Activated CD8-positive, alpha-beta memory T cell treated with anti-CD3 and anti-CD28 coated beads, Interleukin-2, amount 50 U/mL, for 4 hours (primary cell): ENCODE results near the gene GIGYF2.

Experiments
- DNase-seq: peaks from one replicate; pipeline ENCODE4 v3.0.0-alpha.2; 2020

The GIGYF2 gene

DNA sequence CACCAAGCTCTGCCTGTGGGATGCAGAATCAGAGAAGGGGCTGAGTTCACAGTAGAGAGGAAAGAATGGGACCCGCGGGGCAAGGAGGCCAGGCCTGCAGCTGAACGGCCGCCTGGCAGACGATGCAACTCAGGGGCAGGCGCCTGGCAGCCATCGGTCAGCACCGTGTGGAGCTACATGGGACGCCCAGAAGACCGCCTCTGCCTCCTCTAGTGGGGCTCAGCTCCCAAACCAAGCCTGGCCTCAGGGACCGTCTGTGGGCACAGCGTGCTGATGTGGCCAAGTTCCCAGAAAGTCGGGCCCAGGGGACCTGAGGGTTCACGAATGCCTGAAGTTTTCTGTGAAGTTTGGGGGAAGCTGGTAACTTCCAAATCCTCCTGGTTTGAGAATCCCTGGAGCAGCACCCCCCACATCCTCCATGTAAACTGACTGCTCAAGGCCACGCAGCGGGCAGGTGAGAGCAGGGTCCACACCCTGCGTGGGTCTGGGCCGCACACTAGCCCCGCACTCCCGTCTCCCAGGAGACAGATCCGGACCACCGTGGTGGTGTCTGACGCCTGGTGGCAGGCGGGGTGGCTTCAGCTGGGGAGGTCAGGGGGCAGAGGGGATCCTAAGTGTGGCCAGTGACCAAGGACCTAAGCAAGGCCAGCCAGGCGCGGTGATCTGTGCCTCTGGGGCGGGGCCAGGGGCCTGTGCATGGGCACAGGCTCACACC is 187.6 kb downstream of the GIGYF2 start:
- DNase-seq: no peak

- DNase-seq: no peak
These were observed 188.3 kb downstream of the GIGYF2 start for GRCh38 chr2:232885264-232885961.

- no peak for DNase-seq
These were observed 189.0 kb downstream of the GIGYF2 start for GRCh38 chr2:232886176-232886575.

- no peak for DNase-seq
These were observed 189.5 kb downstream of the GIGYF2 start for GRCh38 chr2:232886632-232887031.

GRCh38 chr2:232887171-232887850 is 190.2 kb downstream of the GIGYF2 start:
- DNase-seq: no peak

- no peak for DNase-seq
These were observed 191.1 kb downstream of the GIGYF2 start for GRCh38 chr2:232888099-232888836.

- no peak for DNase-seq
These were observed 191.9 kb downstream of the GIGYF2 start for GRCh38 chr2:232888839-232889529.

DNA sequence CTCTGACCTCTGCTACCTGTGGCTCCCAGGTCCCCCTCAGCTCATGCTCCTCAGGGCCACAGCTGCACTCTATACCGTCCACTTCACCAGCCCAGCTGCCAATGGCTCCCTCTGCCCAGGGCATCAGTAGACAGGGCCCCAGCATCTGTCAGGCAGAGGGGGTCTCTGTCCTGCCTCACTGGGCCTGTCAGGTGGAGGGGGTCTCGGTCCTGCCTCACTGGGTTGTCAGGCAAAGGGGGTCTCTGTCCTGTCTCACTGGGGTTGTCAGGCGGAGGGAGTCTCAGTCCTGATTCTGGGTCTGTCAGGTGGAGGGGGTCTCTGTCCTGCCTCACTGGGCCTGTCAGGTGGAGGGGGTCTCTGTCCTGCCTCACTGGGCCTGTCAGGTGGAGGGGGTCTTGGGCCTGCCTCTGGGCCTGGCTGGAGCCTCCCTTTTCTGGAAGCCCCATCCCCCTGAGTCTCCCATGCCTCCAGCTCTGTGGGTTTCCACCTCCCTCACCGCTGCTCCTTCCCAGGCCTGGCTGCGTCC is 192.8 kb downstream of the GIGYF2 start:
- no peak for DNase-seq

DNA sequence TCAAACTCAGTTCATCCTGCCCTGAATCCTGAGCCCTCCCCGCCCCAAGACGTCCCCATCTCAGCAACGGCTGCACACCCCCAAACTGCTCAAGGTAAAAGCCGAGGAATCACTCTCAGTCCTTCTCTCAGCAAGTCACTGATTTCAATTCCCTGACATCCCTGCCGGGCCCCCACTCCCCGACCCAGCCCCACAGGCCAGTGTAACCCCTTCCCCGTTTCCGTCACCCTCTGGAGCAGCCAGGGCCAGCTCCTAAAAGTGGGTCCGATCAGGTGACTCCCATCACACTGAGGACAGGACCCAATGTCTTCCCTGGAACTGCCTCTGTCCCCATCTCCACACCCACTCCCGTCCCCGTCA is 193.4 kb downstream of the GIGYF2 start:
- DNase-seq: no peak

GRCh38 chr2:232890896-232891601 is 193.9 kb downstream of the GIGYF2 start:
- no peak for DNase-seq

GRCh38 chr2:232891621-232892071 is 194.5 kb downstream of the GIGYF2 start:
- no peak for DNase-seq

DNA sequence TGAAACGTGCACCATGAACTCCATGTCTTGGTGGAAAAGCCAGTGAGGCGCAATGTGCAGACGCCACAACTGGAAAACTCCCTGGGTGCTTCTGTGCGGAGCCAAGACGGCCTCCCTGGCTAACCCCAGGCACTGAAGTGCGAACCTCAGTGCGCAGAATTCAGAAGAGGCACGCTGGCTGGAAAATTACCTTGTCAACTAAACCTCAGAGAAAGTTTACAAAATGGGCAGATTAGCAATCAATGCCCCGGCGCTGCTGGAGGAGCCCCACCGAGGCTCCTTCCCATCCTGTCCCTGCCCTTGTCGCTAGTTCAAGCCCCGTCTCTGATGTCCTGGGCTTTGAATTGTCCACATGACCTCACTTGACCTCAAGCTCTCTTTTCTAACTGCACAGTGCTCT is 195.1 kb downstream of the GIGYF2 start:
- DNase-seq: no peak

- no peak for DNase-seq
These were observed 195.7 kb downstream of the GIGYF2 start for GRCh38 chr2:232892843-232893242.

DNA sequence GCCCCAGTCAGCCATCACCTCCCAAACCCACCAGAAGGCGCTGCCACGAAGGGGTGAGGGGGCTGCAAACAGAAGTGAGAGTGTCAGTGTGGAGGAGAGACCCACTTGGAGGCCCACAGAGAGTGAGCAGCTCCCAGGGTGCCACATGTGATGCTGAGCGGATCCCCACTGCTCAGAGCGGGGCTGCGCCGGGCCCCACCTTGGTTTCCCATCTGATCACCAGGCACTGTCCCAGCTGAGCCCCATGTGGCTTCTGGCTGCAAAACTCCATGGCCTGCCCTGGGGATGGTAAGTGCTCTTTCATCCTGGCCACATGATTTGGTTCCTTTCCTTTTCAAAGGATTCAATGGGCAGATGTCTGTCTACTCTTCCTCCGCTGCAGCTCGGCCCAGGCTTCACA is 196.7 kb downstream of the GIGYF2 start:
- no peak for DNase-seq

GRCh38 chr2:232894251-232894650 is 197.1 kb downstream of the GIGYF2 start:
- DNase-seq: no peak

- DNase-seq: no peak
These were observed 197.6 kb downstream of the GIGYF2 start for GRCh38 chr2:232894746-232895145.

DNA sequence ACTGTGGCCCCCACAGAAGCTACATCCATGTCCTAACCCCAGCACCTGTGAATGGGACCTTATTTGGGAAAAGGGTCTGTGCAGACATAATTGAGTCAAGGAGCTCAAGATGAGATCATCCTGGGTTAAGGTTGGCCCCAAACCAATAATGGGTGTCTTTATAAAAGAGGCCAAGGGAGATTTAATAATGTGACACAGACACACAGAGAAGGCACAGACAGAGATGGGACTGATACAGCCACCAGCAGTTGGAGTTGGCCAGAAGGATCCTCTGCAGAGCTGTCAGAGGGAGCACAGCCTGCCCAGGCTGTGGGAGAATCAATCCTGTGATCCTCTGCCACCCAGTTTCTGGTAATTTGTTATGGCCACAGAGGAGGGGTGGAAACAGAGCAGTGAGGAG is 199.0 kb downstream of the GIGYF2 start:
- DNase-seq: no peak

DNA sequence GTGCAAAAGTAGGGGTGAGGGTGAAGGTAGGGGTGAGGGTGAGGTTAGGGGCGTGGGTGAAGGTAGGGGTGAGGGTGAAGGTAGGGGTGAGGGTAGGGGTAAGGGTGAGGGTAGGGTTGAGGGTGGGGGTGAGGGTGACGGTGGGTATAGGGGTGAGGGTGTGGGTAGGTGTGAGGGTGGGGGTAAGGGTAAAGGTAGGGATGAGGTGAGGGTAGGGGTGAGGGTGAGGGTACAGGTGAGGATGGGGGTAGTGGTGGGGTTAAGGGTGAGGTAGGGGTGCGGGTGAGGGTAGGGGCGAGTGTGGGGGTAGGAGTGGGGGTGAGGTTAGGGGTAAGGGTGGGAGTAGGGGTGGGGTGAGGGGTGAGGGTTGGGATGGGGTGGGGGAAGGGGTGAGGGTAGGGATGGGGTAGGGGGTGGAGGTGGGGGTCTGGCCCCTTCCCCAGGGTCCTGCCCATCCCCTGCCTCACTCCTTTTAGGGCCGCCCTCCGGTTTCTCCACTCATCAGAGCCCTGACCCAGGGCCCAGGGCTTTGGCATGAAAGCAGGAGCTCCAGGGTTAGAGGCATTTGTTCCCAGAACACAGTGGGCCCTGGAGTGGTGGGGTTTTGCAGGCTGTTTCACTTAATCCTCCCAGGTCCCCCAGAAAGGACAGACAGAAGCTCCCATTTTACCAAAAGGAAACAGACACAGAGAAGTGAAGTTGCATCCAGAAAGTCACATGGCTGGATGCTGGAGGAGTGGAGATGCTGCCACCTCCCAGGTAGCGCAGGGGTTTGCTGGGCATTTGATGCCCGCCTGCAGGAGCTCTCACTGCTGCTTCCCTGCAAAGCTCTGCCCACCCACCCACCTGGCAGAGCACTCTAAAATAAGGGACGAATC is 199.8 kb downstream of the GIGYF2 start:
- no peak for DNase-seq

GRCh38 chr2:232897598-232898408 is 200.7 kb downstream of the GIGYF2 start:
- no peak for DNase-seq
